ENCODE measurements around the gene EPN3. TPM values are rescaled to one million over a fixed set of nuclear protein-coding genes. Genes with fewer than 3 reads are reported as not detected.

Gene EPN3
- total RNA-seq, 1 experiment from 2014 or later: 53.2 TPM

DNA sequence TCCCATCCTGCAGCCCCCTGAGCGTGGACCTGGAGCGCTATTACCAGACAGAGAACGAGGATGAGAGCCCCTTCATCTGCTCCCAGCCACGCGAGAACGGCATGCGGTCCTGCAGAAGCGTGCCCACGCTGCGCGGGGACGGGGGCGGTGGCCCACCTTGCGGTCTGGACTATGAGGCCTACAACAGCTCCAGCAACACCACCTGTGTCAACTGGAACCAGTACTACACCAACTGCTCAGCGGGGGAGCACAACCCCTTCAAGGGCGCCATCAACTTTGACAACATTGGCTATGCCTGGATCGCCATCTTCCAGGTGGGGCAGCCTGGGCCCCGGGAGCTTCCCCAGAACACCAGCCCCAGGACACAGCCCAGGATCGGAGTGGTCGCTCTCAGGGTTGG, 40.0 kb downstream of the EPN3 start:
- no peak overlapping the region for H3K27ac Mint-ChIP-seq (ENCODE audit: unreplicated experiment)
- H3K27me3 Mint-ChIP-seq (ENCODE audit: insufficient read depth, unreplicated experiment): peaks cover 2% of the 10 kb centered on the region
- no peaks in the 10 kb centered on the region for H3K9me3 Mint-ChIP-seq (ENCODE audit: unreplicated experiment)
- H3K4me3 ChIP-seq (ENCODE audit: low read depth, low read length): no peak overlapping the region
- intact Hi-C loops (cut with micrococcal nuclease; ENCODE audit: unreplicated experiment): no loop called here
- TF ChIP-seq, protein P1, sequence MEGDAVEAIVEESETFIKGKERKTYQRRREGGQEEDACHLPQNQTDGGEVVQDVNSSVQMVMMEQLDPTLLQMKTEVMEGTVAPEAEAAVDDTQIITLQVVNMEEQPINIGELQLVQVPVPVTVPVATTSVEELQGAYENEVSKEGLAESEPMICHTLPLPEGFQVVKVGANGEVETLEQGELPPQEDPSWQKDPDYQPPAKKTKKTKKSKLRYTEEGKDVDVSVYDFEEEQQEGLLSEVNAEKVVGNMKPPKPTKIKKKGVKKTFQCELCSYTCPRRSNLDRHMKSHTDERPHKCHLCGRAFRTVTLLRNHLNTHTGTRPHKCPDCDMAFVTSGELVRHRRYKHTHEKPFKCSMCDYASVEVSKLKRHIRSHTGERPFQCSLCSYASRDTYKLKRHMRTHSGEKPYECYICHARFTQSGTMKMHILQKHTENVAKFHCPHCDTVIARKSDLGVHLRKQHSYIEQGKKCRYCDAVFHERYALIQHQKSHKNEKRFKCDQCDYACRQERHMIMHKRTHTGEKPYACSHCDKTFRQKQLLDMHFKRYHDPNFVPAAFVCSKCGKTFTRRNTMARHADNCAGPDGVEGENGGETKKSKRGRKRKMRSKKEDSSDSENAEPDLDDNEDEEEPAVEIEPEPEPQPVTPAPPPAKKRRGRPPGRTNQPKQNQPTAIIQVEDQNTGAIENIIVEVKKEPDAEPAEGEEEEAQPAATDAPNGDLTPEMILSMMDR (IDR thresholded peaks at IDR 0.05; ENCODE audit: insufficient read depth in 1 of 2, low read depth in 1 of 2, low read length in 1 of 2, severe bottlenecking in 1 of 2, unreplicated experiment in 1 of 2): no peak
- no peaks in the 10 kb centered on the region for H3K36me3 ChIP-seq (ENCODE audit: control insufficient read depth, insufficient read depth, low read length)
- no peaks in the 10 kb centered on the region for H3K27me3 ChIP-seq (replicated peaks; ENCODE audit: control insufficient read depth, insufficient read depth, low read length)
- H3K4me3 Mint-ChIP-seq (ENCODE audit: unreplicated experiment): no peak overlapping the region
- no peak for DNase-seq
- no peaks in the 10 kb centered on the region for H3K4me1 ChIP-seq
- no peaks in the 10 kb centered on the region for H3K9me3 ChIP-seq
- no peaks in the 10 kb centered on the region for H3K36me3 Mint-ChIP-seq (ENCODE audit: insufficient read depth, unreplicated experiment)
- BruUV-seq (replicated peaks): no TSS peak
- H3K4me1 Mint-ChIP-seq (ENCODE audit: low read depth, unreplicated experiment): no peaks in the 10 kb centered on the region
- ChIA-PET POLR2A (no interaction called here), CTCF (no interaction called here)

- Mint-ChIP-seq H3K4me3 (ENCODE audit: unreplicated experiment) (no peak overlapping the region), H3K4me1 (ENCODE audit: low read depth, unreplicated experiment) (no peaks in the 10 kb centered on the region), H3K36me3 (ENCODE audit: insufficient read depth, unreplicated experiment) (no peaks in the 10 kb centered on the region), H3K27me3 (ENCODE audit: insufficient read depth, unreplicated experiment) (peaks cover 2% of the 10 kb centered on the region), H3K27ac (ENCODE audit: unreplicated experiment) (no peak overlapping the region), H3K9me3 (ENCODE audit: unreplicated experiment) (no peaks in the 10 kb centered on the region)
- Histone ChIP-seq H3K4me1 (no peaks in the 10 kb centered on the region), H3K27me3 (replicated peaks; ENCODE audit: control insufficient read depth, insufficient read depth, low read length) (no peaks in the 10 kb centered on the region), H3K9me3 (no peaks in the 10 kb centered on the region), H3K4me3 (ENCODE audit: low read depth, low read length) (no peak overlapping the region), H3K36me3 (ENCODE audit: control insufficient read depth, insufficient read depth, low read length) (no peaks in the 10 kb centered on the region)
- ChIA-PET CTCF (interaction anchor here (0.6 to 3.5 kb wide), 3 partner anchors 19 to 62 kb away, joined by 3 to 14 read pairs (median 4); no protein-coding TSS in a partner anchor), POLR2A (no interaction called here)
- TF ChIP-seq, protein P1 (IDR thresholded peaks at IDR 0.05; ENCODE audit: insufficient read depth in 1 of 2, low read depth in 1 of 2, low read length in 1 of 2, severe bottlenecking in 1 of 2, unreplicated experiment in 1 of 2): no peak
- BruUV-seq (replicated peaks): no TSS peak
- intact Hi-C loops (cut with micrococcal nuclease; ENCODE audit: unreplicated experiment): no loop called here
- no peak for DNase-seq
Observed at GRCh38 chr17:50573866-50574611, 41.5 kb downstream of the EPN3 start.

GRCh38 chr17:50575581-50576210, 43.2 kb downstream of the EPN3 start:
- H3K27ac Mint-ChIP-seq (ENCODE audit: unreplicated experiment): no peak overlapping the region
- no TSS peak for BruUV-seq (replicated peaks)
- no peaks in the 10 kb centered on the region for H3K27me3 ChIP-seq (replicated peaks; ENCODE audit: control insufficient read depth, insufficient read depth, low read length)
- POLR2A ChIA-PET: interaction anchor here (0.5 to 1.1 kb wide), 2 partner anchors 60 to 144 kb away, joined by 3 read pairs; partner anchors contain the start of gene LUC7L3
- H3K4me3 ChIP-seq (ENCODE audit: low read depth, low read length): no peak overlapping the region
- no peaks in the 10 kb centered on the region for H3K9me3 Mint-ChIP-seq (ENCODE audit: unreplicated experiment)
- H3K36me3 Mint-ChIP-seq (ENCODE audit: insufficient read depth, unreplicated experiment): no peaks in the 10 kb centered on the region
- intact Hi-C loops (cut with micrococcal nuclease; ENCODE audit: unreplicated experiment): no loop called here
- H3K9me3 ChIP-seq: no peaks in the 10 kb centered on the region
- no peak overlapping the region for H3K4me3 Mint-ChIP-seq (ENCODE audit: unreplicated experiment)
- no peaks in the 10 kb centered on the region for H3K4me1 ChIP-seq
- TF ChIP-seq, protein P1 (IDR thresholded peaks at IDR 0.05; ENCODE audit: insufficient read depth in 1 of 2, low read depth in 1 of 2, low read length in 1 of 2, severe bottlenecking in 1 of 2, unreplicated experiment in 1 of 2): peak; percentile 36 to 39
- no peaks in the 10 kb centered on the region for H3K4me1 Mint-ChIP-seq (ENCODE audit: low read depth, unreplicated experiment)
- peak in 1 of 2 experiments; percentile 68 for DNase-seq
- CTCF ChIA-PET: interaction anchor here (0.8 to 3.5 kb wide), 7 partner anchors 15 to 73 kb away, joined by 3 to 15 read pairs (median 5); partner anchors contain the start of gene CACNA1G
- H3K27me3 Mint-ChIP-seq (ENCODE audit: insufficient read depth, unreplicated experiment): peaks cover 2% of the 10 kb centered on the region
- no peaks in the 10 kb centered on the region for H3K36me3 ChIP-seq (ENCODE audit: control insufficient read depth, insufficient read depth, low read length)

Measured in Caco-2 (cell line).